ENCODE data around the gene TLE5. TPM values are rescaled to one million over a fixed set of nuclear protein-coding genes. Genes with fewer than 3 reads are reported as not detected.

The TLE5 gene
- total and polyA plus RNA-seq, 2 donors (not counting 3 experiments of a cell fraction or from before 2014, with no cell fraction given) = 393 to 574 TPM

- H3K27ac ChIP-seq (ENCODE audit: insufficient read depth, low read depth, low read length) = no peak overlapping the region
Observed at GRCh38 chr19:3015126-3016057, 46.9 kb downstream of the TLE5 start.

More at GRCh38 chr19:3015126-3016057, 46.9 kb downstream of the TLE5 start:
- Histone ChIP-seq H3K79me2 (ENCODE audit: control insufficient read depth, insufficient read depth, low read length) (no peaks in the 10 kb centered on the region), H3K9me3 (replicated peaks; ENCODE audit: control insufficient read depth, insufficient read depth, low read length) (no peaks in the 10 kb centered on the region), H3K4me3 (replicated peaks in 1 of 3; ENCODE audit: insufficient read depth in 1 of 3, low read depth in 1 of 3, low read length in 3 of 3) (no peak overlapping the region), H3K27me3 (ENCODE audit: control insufficient read depth in 2 of 2, insufficient read depth in 2 of 2, low read length in 2 of 2) (no peaks in the 10 kb centered on the region), H4K20me1 (replicated peaks; ENCODE audit: control insufficient read depth, extremely low read depth, insufficient read depth, low read length) (no peaks in the 10 kb centered on the region), H3K4me2 (ENCODE audit: insufficient read depth, low read length) (no peak overlapping the region), H3K4me1 (ENCODE audit: control insufficient read depth, extremely low read depth, insufficient read depth, low read length) (no peaks in the 10 kb centered on the region), H3K9me1 (replicated peaks; ENCODE audit: control insufficient read depth, extremely low read depth, insufficient read depth, low read length) (no peaks in the 10 kb centered on the region), H3K9ac (replicated peaks; ENCODE audit: extremely low read depth, insufficient read depth, low read length) (no peak overlapping the region), H3K36me3 (ENCODE audit: control insufficient read depth in 2 of 2, extremely low read depth in 1 of 2, insufficient read depth in 2 of 2, low read length in 2 of 2) (peaks cover 0 to 26% of the 10 kb centered on the region in 2 experiments), H2AFZ (ENCODE audit: low read depth, low read length) (no peak overlapping the region)
- dilution Hi-C loops (cut with MboI; ENCODE audit: extremely low pct_ligation_motif_present, low sequenced_read_pairs) = no loop called here
- intact Hi-C loops (cut with micrococcal nuclease) = no loop called here
- ChIA-PET CTCF (interaction anchor here (1.0 to 3.0 kb wide), 3 partner anchors 11 to 20 kb away, joined by 3 to 11 read pairs (median 10); partner anchors contain the start of gene TLE2), POLR2A (no interaction called here)
- DNase-seq (ENCODE audit: low read depth, low spot score) (no peak), FAIRE-seq (no peak)
- no peak for TF ChIP-seq CTCF (IDR thresholded peaks at IDR 0.05; ENCODE audit: extremely low read depth in 1 of 2, insufficient read depth in 1 of 2, low read depth in 1 of 2, low read length in 2 of 2)
- TF ChIP-seq GATA2 (IDR thresholded peaks at IDR 0.05; ENCODE audit: insufficient read depth, insufficient read length, low read depth, low read length) = no peak
- TF ChIP-seq JUN (IDR thresholded peaks at IDR 0.05; ENCODE audit: borderline replicate concordance, insufficient read depth, insufficient read length, low read depth) = no peak
- TF ChIP-seq POLR2A (IDR thresholded peaks at IDR 0.05; ENCODE audit: low read depth, low read length) = no peak
- BruUV-seq (replicated peaks) = no TSS peak

Measured in endothelial cell of umbilical vein (primary cell).